RPMI7951 (cell line): Measurements from ENCODE around the gene BTG2. TPM values are rescaled to one million over a fixed set of nuclear protein-coding genes. Genes with fewer than 3 reads are reported as not detected.
A peak's percentile ranks its signal among the peaks of the same experiment; 100 is the strongest.

ENCODE experiments used
- DNase-seq: peaks from one replicate; pipeline ENCODE4 v3.0.0-alpha.2; 2012; ENCODE audit warnings: low read depth
- total RNA-seq: library from RNA; depleted of rRNA; stranded (reverse); fragments of >200 nt; shearing (Covaris generic); gene quantifications from 2 replicates; pipeline ENCODE4 v1.2.3, GENCODE V29; 2014

The BTG2 gene
- total RNA-seq, 1 experiment from 2014 or later, result 0.60 TPM

DNA sequence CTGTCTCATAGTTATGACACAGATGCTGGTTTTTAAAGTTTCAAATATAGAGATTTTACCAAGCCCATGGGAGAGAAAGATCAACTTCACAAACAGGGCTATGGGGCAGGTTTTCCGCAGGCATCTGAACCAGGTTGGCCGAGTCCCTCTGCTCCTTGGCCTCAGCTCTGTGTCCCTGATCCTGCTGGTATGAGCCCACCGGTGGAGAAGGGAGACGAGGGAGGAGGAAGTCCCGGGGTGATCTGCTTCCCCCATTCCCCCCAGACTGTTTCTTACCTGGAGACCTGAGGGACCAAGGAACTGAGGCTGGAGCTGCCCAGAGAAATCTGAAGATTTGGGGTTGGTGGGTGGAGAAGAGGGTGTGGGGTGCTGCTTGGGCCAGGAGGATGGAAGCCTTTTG lies 28.9 kb upstream of the BTG2 start:
- no peak for DNase-seq

DNA sequence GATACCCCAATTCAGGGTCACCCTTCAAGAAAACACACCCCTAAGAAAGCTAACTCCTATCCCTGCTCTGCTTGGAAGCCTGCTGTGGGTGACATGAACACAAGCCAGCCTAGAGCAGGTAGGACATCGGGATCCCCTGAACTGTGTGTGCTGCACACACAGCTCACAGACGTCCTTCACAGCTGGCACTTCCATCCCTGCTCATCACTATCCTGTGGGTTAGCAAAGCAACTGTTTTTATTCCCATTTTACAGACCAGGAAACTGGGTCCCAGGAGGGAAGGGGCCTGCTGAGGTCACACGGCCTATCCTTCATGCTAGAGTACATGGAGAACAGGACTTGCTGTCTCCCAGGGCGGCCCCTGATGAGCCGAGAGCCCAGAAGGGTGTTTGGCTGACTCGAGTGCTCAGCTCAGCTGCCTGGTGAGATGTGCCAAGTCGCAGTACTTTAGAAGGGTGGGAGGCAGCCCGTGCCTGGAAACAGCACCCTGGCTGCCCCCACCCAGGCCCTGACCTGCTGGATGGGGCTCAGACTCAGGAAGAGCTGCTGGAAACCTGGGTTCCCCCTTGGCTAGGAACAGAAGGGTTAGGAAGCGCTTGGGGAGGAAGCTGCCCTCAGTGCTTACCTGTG lies 28.3 kb upstream of the BTG2 start:
- no peak for DNase-seq

- peak; percentile 80 for DNase-seq
Observed at GRCh38 chr1:203278082-203278884, 27.0 kb upstream of the BTG2 start.

DNA sequence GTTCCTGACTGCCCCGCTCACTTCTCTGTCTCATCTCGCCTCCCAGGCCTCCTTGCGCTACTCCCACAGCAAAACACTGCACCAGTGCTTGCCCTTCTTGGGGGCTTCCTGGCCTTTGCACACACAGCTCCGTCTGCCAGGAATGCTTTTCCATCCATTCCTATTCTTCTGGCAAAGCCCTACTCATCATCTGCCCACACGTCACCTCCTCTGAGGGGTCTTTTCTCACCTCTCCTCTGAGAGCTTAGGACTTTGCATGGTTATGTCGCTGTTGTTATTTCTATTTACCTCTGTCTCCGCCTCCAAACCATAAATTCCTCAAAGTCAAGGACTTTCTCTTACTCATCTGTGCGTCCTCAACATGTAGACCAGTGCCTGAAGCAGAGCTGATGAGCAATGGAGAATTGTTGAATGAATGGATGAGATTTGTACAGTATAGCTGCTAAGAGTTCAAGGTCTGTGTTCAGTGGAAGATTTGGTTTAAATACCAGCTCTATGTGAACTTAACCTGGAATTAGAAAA lies 26.4 kb upstream of the BTG2 start:
- DNase-seq, result peak; percentile 20

DNA sequence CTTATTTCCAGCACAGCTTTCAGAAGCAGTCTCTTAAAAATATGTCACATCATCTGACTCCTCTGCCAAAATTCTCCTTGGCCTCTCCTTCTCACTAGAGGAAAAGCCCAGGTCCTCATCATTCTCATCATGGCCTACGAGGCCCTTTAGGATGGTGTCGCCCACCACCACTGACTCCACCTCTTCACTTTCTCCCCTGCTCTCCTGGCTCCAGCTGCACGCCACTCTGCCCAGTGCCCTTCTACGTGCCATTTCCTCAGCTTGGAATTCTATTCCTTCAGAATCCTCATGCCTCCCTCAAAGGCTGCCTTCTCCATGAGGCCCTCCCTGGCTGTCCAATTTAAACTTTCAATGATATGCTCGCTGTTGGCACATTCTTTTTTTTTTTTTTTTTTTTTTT lies 25.3 kb upstream of the BTG2 start:
- no peak for DNase-seq

DNA sequence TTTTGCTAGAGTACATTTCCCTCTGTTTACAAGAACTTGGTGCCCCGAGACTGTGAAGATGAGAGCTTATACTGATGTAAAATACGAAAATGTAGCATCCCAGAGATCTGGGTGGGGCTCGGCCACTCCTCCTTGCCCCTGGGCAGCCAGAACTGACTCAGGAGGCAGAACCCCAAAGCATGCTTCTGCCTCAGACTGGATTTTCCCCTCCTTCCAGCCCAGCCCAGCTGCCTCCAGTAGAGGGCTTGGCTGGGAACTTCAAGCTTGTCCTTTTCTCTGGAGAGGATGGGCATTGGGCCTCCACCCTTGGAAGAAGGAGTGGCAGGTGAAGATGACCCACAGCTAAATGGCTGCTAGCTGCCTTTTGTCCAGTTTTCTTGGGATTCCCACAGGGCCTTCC lies 24.3 kb upstream of the BTG2 start:
- peak; percentile 37 for DNase-seq

DNA sequence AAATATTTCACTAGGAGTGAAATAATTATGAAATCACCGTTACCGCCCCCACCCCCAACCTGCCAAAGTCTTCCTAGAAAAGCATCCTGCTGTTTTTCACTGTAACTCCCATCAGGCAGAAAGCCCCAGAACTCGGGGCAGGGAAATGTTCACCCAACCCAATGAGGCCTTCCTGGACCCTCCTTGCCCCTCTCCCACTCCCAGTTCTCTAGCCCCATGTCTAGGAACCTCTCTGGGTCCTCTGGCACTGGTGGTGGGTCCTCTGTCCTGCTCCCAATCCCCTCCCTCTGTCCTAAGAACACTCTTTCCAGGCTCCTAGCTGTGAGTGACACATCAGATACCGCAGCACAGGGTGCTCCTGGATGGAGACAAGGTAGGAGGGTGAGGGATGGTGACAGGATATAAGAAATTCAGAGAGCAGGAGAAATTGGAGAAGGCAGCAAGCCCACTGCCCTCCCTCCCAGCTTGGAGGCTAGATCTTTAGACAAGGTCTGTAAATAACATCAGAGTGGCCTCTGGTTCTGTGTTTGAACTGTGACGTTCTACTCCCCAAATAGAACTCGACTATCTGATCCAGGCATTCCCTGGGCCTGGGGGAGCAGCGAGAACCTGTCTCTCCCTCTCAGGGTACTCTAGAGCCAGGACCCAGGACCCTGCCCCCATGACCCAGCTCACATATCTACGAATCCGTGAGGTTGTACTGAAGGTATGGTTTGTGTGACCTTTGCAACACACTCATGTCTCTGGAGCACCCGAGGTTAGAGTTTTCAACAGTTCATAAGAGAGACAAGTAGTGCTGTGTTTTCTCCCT lies 23.3 kb upstream of the BTG2 start:
- DNase-seq, result no peak

DNA sequence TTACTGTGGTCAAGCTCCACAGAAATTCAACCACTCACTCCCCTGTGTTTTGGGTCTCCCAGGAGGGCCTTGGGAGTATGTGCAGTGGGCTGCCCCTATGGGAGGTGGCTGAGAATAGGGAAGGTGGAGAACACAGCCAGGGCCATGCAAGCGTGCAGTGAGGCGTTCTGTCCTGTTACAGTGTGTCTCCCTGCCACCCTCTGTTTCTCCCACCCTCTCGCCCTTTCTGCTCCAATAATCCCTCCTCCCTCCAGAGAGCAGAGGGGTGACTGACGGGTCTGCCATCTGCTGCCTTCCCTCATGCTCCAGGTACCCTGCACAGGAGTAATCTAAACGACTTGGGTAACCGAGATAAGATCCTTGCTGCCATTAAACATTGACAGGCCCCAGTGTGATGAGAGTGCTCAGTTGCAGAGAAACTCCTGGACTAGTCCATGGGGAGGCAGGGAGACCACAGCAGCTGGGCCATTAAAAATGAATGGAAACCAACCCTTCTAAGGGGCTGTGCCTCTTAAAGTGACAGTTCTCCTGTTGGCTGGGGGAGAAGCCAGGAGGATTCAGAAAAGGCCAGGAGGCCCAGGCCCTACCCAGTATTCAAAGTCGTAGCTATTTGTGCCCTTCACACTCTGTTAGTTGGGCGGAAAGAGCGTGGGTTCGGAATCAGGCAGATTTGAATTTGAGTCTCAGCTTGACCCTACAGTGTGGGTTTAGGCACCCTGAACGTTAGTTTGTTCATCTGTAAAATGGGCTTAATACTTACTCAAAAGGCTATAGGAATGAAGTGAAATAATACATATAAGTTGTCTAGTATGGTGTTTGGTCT lies 22.4 kb upstream of the BTG2 start:
- DNase-seq, result no peak

DNA sequence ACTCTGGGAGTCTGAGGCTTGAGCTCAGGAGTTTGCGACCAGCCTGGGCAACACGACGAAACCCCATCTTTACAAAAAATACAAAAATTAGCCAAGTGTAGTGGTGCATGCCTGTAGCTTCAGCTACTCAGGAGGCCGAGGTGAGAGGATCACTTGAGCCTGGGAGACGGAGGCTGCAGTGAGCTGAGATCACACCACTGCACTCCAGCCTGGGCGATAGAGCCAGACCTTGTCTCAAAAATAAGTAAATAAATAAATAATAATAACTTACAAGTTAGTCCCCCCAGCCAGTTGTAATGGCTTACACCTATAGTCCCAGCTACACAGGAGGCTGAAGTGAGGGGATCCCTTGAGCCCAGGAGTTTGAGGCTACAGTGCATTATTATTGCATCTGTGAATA lies 21.7 kb upstream of the BTG2 start:
- DNase-seq, result no peak

DNA sequence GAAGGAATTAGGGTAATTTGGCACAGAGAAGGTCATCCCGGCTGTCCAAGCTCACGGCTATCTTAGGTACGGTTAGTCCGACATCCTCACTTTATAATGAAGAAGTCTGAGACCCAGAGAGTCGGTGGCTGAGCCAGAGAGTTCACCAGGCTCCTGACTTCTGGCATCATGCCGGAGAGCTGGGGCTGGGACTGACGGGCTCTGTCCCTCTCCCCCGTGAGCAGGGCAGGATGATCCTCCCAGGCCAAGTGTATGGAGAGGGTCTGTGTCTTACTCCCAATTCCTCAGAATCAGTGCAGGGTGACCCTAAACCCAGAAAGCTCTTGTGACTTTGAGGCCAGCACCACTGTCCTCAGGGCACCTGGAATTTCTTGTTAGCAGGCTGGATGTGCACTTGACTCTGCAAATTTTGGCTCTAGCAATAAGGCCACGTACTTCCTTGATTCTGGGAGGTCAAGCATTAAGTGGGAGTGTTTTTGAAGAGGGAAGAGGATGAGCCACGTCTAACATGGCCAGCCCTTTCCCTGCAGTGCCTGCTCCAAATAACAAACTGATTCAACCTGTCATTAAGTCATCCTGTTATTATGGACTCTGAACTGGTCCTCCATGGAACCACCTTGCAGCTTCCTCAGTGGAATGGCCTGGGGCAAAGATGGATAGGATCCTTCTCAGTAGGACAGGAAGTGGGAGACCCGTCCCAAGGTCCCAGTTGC lies 20.8 kb upstream of the BTG2 start:
- DNase-seq, result no peak

DNA sequence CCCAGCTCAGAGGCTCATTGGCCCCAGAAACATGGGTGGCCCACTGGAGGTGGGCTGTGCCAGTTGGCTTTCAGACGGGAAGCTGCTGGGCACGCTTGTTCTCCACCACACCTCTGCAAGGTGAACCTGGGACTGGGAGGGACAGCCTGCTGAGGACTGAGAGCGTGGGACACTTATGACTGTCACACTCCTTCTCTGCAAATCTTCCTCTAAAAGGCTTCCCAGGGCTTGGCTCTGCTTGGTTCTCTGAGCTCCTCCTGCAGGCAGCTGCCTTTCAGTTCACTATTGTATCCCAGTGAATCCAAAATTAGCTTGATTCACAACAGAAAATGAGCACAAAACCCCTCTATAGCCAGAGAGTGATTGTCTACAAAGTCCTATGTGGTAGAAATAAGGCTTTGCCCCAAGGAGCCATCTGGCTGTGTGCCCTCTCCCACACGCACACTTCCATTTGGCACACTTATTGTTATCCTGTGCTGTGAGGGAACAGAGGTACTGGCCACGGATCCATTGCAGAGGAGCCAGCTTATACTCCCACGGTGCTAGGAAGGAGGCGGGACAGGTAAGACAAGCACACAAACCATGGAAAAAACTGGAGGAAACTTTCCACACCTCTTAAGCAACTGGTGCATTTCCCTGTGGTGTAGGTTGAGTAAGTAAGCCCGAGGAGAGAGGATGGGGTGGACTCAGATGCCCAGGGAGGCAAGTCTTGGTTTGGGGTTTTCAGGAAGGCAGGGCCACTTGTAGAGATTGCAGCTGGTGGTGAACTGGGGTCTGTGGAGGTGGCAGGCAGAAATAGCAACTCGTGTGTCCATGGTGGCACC lies 18.9 kb upstream of the BTG2 start:
- no peak for DNase-seq

DNA sequence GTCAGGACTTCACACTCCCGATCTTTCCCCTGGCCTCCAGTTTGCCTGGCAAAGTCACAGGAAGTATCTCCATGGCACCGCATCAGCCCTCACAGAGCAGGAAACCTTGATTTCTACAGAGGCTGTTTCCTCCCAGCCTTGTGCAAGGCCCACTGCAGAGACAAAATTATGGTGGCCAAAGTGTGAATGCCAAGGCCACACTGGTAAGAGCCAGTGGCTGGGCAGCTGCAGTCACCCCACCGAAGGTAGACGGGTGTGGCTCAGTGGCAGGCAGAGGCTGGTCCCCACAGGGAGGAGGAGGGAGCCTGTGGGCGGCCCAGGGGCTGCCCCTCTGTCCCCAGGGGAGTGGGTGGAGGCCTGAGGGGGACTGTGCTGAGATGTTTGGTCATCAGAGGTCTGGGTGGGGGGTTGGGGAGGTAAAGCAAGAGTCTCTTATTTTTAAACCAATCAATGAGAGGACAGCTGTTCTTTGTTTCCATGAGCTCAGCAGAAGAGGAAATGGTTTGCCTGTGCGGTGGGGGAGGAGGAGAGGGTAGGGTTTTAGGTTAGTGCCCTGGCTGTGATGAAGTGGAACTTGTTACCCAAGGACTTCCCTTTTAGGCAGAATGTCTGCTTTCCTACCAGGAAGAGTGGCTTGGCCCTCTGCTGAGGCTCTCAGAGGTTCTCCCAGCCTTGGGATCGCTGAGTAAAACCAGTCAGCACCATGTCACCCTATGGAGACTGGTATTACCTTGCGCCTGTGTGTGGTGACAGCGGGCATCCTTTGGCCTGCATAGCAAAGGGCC lies 18.0 kb upstream of the BTG2 start:
- DNase-seq, result no peak

DNA sequence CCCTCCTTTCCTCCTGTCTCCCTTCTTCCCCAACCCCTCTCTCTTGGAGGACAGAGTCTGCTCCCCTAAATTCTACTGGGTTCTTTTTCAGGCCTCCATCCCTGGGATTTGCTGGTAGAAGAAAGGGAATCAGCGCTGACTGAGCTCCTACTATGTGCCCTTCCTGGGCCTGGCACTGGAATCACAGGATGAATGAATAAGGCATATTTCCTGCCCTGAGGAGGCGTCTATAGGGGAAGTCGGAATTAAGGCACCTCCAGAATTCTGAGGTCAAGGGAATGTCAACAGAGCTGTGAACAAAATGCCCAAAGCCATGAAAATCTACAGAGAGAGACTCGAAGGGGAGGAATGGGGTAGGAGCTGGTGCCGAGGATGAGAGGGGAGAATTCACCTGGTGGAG lies 17.4 kb upstream of the BTG2 start:
- DNase-seq, result no peak

DNA sequence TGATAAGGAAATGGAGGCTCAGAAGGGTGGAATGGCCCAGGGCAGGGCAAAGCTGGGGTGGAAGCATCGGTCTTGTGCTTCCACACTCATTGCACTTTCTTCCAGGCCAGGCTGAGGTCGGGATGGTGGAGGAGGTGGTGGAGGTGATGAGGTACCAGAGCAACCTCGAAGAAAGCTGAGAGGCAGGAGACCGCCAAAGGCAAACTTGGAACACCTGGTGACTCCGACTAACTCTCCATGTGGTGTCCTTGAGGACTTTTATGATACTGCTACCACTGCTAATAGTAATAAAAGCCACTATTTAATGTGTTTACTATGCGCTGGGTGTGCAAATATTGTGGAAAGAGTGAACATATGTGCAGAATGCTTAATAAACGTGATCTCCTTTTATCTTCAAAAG lies 16.9 kb upstream of the BTG2 start:
- DNase-seq, result no peak

DNA sequence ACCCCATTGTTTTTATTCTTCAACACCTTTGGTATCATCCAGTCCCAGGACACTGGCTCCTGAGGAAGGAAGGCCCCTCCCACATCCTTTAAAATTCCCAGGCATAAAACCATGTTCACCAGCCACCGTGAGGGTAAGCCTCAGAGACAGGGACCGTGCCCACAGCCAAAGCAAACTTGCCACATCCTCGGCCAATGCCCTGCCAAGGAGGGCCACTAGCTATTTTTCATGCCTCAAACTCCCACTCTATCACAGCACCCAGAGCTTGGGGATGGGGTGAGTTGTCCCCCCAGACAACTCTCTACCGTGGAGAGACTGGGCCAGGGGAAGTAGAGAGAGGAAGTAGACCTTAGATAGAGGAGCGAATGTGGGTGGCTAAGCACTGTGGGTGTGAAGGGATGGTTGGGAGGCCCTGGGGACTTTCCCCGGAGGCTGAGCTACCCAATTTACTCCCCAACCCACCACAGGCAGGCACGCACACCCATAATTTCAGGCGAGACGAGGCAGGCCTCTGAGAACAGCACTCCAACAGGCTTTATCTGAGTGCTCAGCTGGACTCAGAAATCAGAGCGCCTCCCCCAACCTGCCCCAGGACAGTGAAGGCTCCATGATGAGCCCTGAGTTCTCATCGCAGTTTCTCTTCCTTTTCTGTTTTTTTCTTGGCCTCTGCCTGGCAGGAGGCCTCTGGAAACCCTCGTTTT lies 15.9 kb upstream of the BTG2 start:
- DNase-seq, result no peak

DNA sequence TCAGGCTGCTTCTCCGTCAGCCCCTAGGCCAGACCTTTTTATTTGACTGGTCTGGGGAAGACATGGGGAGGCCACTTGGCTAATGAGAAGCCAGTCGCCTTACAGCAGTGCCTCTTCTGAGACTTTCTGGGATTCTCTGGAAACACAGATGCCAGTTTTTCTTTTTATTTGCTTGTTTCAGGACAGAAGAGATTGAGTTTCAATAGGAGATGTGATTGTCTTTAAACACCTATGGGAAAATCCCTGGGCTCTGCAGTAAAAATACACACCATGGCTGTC lies 15.4 kb upstream of the BTG2 start:
- no peak for DNase-seq

GRCh38 chr1:203290261-203291089 lies 14.8 kb upstream of the BTG2 start:
- DNase-seq, result no peak
